Endodermal cell (in vitro differentiated cells): ENCODE data around the gene STATH. TPM values are rescaled to one million over a fixed set of nuclear protein-coding genes. Genes with fewer than 3 reads are reported as not detected.

Source experiments
- DNase-seq: peaks from one replicate; pipeline ENCODE4 v3.0.0-alpha.2; 2017
- H3K27ac ChIP-seq: 2 replicates; pipeline ENCODE4 v1.5.1; 2013; ENCODE audit warnings: mild to moderate bottlenecking, low read depth, low read length, moderate library complexity
- H3K27me3 ChIP-seq: 2 replicates; pipeline ENCODE4 v1.6.1; 2013; ENCODE audit warnings: mild to moderate bottlenecking, low read length, moderate library complexity; ENCODE audit not compliant: insufficient read depth, control insufficient read depth, poor library complexity, severe bottlenecking
- H3K36me3 ChIP-seq: 2 replicates; pipeline ENCODE4 v1.7.0; 2013; ENCODE audit warnings: mild to moderate bottlenecking, low read length, moderate library complexity; ENCODE audit not compliant: control insufficient read depth, insufficient read depth
- H3K4me1 ChIP-seq: one replicate; pipeline ENCODE4 v1.7.0; 2013; ENCODE audit warnings: low read length; ENCODE audit not compliant: control insufficient read depth, insufficient read depth
- H3K4me3 ChIP-seq: 2 replicates; pipeline ENCODE4 v1.5.1; 2013; ENCODE audit warnings: mild to moderate bottlenecking, low read length, moderate library complexity
- H3K9ac ChIP-seq: 2 replicates; pipeline ENCODE4 v1.6.1; 2013; ENCODE audit warnings: mild to moderate bottlenecking, low read length, moderate library complexity; ENCODE audit not compliant: poor library complexity, severe bottlenecking; ENCODE audit errors: extremely low read depth
- H3K9me3 ChIP-seq: 2 replicates; pipeline ENCODE4 v1.6.1; 2013; ENCODE audit warnings: mild to moderate bottlenecking, low read length, moderate library complexity; ENCODE audit not compliant: control insufficient read depth
- H3K27ac Mint-ChIP-seq: 2 replicates; pipeline ENCODE4 v1.8.0; 2020; ENCODE audit warnings: mixed read lengths
- H3K27me3 Mint-ChIP-seq: 2 replicates; pipeline ENCODE4 v1.8.0; 2021; ENCODE audit warnings: mild to moderate bottlenecking, mixed read lengths; ENCODE audit not compliant: insufficient read depth
- H3K36me3 Mint-ChIP-seq: 2 replicates; pipeline ENCODE4 v1.8.0; 2020; ENCODE audit warnings: low read depth, mixed read lengths
- H3K4me1 Mint-ChIP-seq: 2 replicates; pipeline ENCODE4 v1.8.0; 2020; ENCODE audit warnings: mixed read lengths
- H3K4me3 Mint-ChIP-seq: 2 replicates; pipeline ENCODE4 v1.8.0; 2020; ENCODE audit warnings: mild to moderate bottlenecking, moderate library complexity, mixed read lengths
- H3K9me3 Mint-ChIP-seq: 2 replicates; pipeline ENCODE4 v1.8.0; 2020; ENCODE audit warnings: mild to moderate bottlenecking, mixed read lengths
- CTCF ChIP-seq: fragments of 200-600 bp; sonication (generic); conservative IDR thresholded peaks from 2 replicates; pipeline ENCODE4 v1.5.0; 2021; ENCODE audit warnings: antibody characterized with exemption, mild to moderate bottlenecking
- WGBS, 2 experiments: methylation state at CpG; one replicate each; pipeline versions ENCODE4 v1.1.5 to v1.1.7; 2013; ENCODE audit warnings: missing lambda C conversion rate in 2 of 2, mixed read lengths in 1 of 2; ENCODE audit not compliant: insufficient coverage in 1 of 2, insufficient read length in 1 of 2; 5-methylcytosine and 5-hydroxymethylcytosine counted together
- total RNA-seq, 2 donors: library from RNA; stranded (reverse); fragmentation: NEBNext Ultra II Directional in 1 of 2; extraction: Animal tissue kit (Norgen Biotek cat#: 25700) in 1 of 2; gene quantifications; 2 replicates in 1 of 2; 3 replicates in 1 of 2; pipeline ENCODE4 v1.2.1, GENCODE V29; 2021

STATH gene
- total RNA-seq, 2 donors from 2014 or later, result not detected

GRCh38 chr4:69965628-69966027 is 30.1 kb upstream of the STATH start, which contains the start of gene CSN2:
TSS of gene CSN2 (minus strand) at chr4:69965728. CDS start at chr4:69960995, 4,733 bp downstream.
- H3K27ac Mint-ChIP-seq, result no peak within 1 kb of the TSS
- Histone ChIP-seq H3K27me3 (no peaks in the 10 kb centered on the region), H3K4me1 (no peaks in the 10 kb centered on the region), H3K9me3 (no peaks in the 10 kb centered on the region), H3K9ac (no peak within 1 kb of the TSS), H3K36me3 (no peaks in the 10 kb centered on the region), H3K27ac (no peak within 1 kb of the TSS), H3K4me3 (no peak within 1 kb of the TSS)
- H3K36me3 Mint-ChIP-seq, result no peaks in the 10 kb centered on the region
- no peaks in the 10 kb centered on the region for H3K9me3 Mint-ChIP-seq
- no peak for TF ChIP-seq CTCF
- H3K4me3 Mint-ChIP-seq, result no peak within 1 kb of the TSS
- H3K27me3 Mint-ChIP-seq, result no peaks in the 10 kb centered on the region
- WGBS, 2 experiments, result 87% methylated on average over 2 of the region's 2 CpGs; no CpG with 5 or more reads in 1 of the 2 experiments
- no peaks in the 10 kb centered on the region for H3K4me1 Mint-ChIP-seq
- no peak for DNase-seq

GRCh38 chr4:69970071-69970470 is 25.7 kb upstream of the STATH start:
- Mint-ChIP-seq H3K4me3 (no peak overlapping the region), H3K9me3 (no peaks in the 10 kb centered on the region), H3K27ac (no peak overlapping the region), H3K4me1 (no peaks in the 10 kb centered on the region), H3K27me3 (peaks cover 4% of the 10 kb centered on the region), H3K36me3 (no peaks in the 10 kb centered on the region)
- H3K36me3 ChIP-seq, result no peaks in the 10 kb centered on the region
- H3K27ac ChIP-seq, result no peak overlapping the region
- H3K27me3 ChIP-seq, result no peaks in the 10 kb centered on the region
- no peaks in the 10 kb centered on the region for H3K9me3 ChIP-seq
- H3K4me1 ChIP-seq, result no peaks in the 10 kb centered on the region
- H3K4me3 ChIP-seq, result no peak overlapping the region
- 60 to 88% methylated on average over 1 of the region's 1 CpG for WGBS, 2 experiments
- H3K9ac ChIP-seq, result no peak overlapping the region
- TF ChIP-seq CTCF, result no peak
- no peak for DNase-seq

- no peaks in the 10 kb centered on the region for H3K27me3 ChIP-seq
- H3K4me1 ChIP-seq, result no peaks in the 10 kb centered on the region
- H3K27ac ChIP-seq, result no peak overlapping the region
- no peaks in the 10 kb centered on the region for H3K4me1 Mint-ChIP-seq
- H3K9ac ChIP-seq, result no peak overlapping the region
- no peak for DNase-seq
- H3K36me3 ChIP-seq, result no peaks in the 10 kb centered on the region
- peaks cover 4% of the 10 kb centered on the region for H3K27me3 Mint-ChIP-seq
- H3K27ac Mint-ChIP-seq, result no peak overlapping the region
- no peak overlapping the region for H3K4me3 Mint-ChIP-seq
- no CpG with 5 or more reads among the region's 1 CpG for WGBS, 2 experiments
- no peaks in the 10 kb centered on the region for H3K36me3 Mint-ChIP-seq
- H3K9me3 ChIP-seq, result no peaks in the 10 kb centered on the region
- no peak for TF ChIP-seq CTCF
- no peaks in the 10 kb centered on the region for H3K9me3 Mint-ChIP-seq
- H3K4me3 ChIP-seq, result no peak overlapping the region
Measured at GRCh38 chr4:69974631-69975030, 21.1 kb upstream of the STATH start.
